HepG2 (cell line): ENCODE data around the gene DIS3L2.

Experiments
- AGO1 ChIP-seq: fragments of 200-400 bp; formaldehyde crosslinking; IDR thresholded peaks from 2 replicates; pipeline ENCODE4 v1.6.1; 2017; ENCODE audit warnings: mild to moderate bottlenecking, low read depth, low read length, moderate library complexity; ENCODE audit not compliant: poor library complexity, severe bottlenecking
- HDAC6 ChIP-seq: fragments of 200-600 bp; sonication (generic); IDR thresholded peaks from 2 replicates; pipeline ENCODE4 v1.7.0; 2017; ENCODE audit warnings: mild to moderate bottlenecking, antibody characterized with exemption, low read length, low read depth
- MLLT10 ChIP-seq: sonication (generic); formaldehyde crosslinking; IDR thresholded peaks from 2 replicates; pipeline ENCODE4 v1.4.0; 2020; ENCODE audit warnings: missing genetic modification reagents
- PRDM10 ChIP-seq: sonication (generic); formaldehyde crosslinking; IDR thresholded peaks from 2 replicates; pipeline ENCODE4 v1.4.0; 2020; ENCODE audit warnings: low read depth, missing genetic modification reagents
- SMC3 ChIP-seq: IDR thresholded peaks from 2 replicates; pipeline ENCODE4 v1.6.1; 2011; ENCODE audit warnings: low read length, improper control_type of control experiment
- THYN1 ChIP-seq: sonication (generic); formaldehyde crosslinking; IDR thresholded peaks from 2 replicates; pipeline ENCODE4 v1.8.1; 2023; ENCODE audit warnings: low read depth, mild to moderate bottlenecking, moderate library complexity, missing genetic modification reagents, borderline replicate concordance
- ZBTB43 ChIP-seq: sonication (generic); formaldehyde crosslinking; conservative IDR thresholded peaks from 2 replicates; pipeline ENCODE4 v1.4.0; 2020; ENCODE audit warnings: missing genetic modification reagents
- ZNF878 ChIP-seq: sonication (generic); formaldehyde crosslinking; IDR thresholded peaks from 2 replicates; pipeline ENCODE4 v1.8.1; 2023; ENCODE audit warnings: mild to moderate bottlenecking, missing genetic modification reagents, moderate library complexity

DNA sequence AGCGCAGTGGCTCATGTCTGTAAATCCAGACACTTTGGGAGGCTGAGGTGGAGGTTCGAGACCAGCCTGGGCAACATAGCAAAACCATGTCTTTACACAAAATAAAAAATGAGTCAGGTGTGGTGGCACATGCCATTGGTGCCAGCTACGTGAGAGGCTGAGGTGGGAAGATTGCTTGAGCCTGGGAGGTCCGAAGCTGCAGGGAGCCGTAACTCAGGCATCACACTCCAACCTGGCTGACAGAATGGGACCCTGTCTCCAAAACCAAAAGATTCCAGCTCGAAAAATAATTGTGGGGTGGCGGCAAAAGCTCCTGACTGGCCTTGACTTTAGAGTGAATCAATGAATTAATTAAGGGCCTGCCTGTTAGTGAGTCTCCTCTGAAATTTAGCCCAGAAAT lies 415.8 kb downstream of the DIS3L2 start:
- no peak for TF ChIP-seq HDAC6
- TF ChIP-seq ZBTB43 (CRISPR knock-in tag), result no peak
- TF ChIP-seq AGO1, result no peak
- TF ChIP-seq PRDM10 (CRISPR knock-in tag), result no peak
- no peak for TF ChIP-seq MLLT10 (CRISPR knock-in tag)
- no peak for TF ChIP-seq SMC3
- TF ChIP-seq ZNF878, result no peak
- no peak for TF ChIP-seq THYN1
